ENCODE measurements around the gene MSI2.
A peak's percentile ranks its signal among the peaks of the same experiment; 100 is the strongest.

Gene MSI2

GRCh38 chr17:57588086-57588485 lies 331.8 kb downstream of the MSI2 start:
- Histone ChIP-seq H3K9me3 (ENCODE audit: severe bottlenecking) (no peaks in the 10 kb centered on the region), H3K27me3 (ENCODE audit: insufficient read depth, low read depth, severe bottlenecking) (no peaks in the 10 kb centered on the region), H3K27ac (peak overlapping the region; percentile 56), H3K36me3 (peaks cover 35% of the 10 kb centered on the region), H3K4me3 (ENCODE audit: low read depth, low read length) (no peak overlapping the region)
- TF ChIP-seq CTCF (IDR thresholded peaks at IDR 0.05; ENCODE audit: low read depth, low read length) = no peak
- DNase-seq = no peak

GRCh38 chr17:57589151-57590034 lies 333.1 kb downstream of the MSI2 start:
- DNase-seq = no peak
- H3K9me3 ChIP-seq (ENCODE audit: severe bottlenecking) = no peaks in the 10 kb centered on the region
- no peak overlapping the region; the same call in 1 of the 2 replicates for H3K27ac ChIP-seq
- no peaks in the 10 kb centered on the region for H3K27me3 ChIP-seq (ENCODE audit: insufficient read depth, low read depth, severe bottlenecking)
- TF ChIP-seq CTCF (IDR thresholded peaks at IDR 0.05; ENCODE audit: low read depth, low read length) = no peak
- H3K36me3 ChIP-seq = peaks cover 26% of the 10 kb centered on the region
- no peak overlapping the region for H3K4me3 ChIP-seq (ENCODE audit: low read depth, low read length)

- Histone ChIP-seq H3K36me3 (peaks cover 45% of the 10 kb centered on the region), H3K27ac (peak overlapping the region; percentile 92), H3K27me3 (ENCODE audit: insufficient read depth, low read depth, severe bottlenecking) (no peaks in the 10 kb centered on the region), H3K4me3 (ENCODE audit: low read depth, low read length) (peak overlapping the region; percentile 2; the same call in 1 of the 2 replicates), H3K9me3 (ENCODE audit: severe bottlenecking) (peaks cover 3% of the 10 kb centered on the region)
- DNase-seq = peak; percentile 95
- TF ChIP-seq CTCF (IDR thresholded peaks at IDR 0.05; ENCODE audit: low read depth, low read length) = no peak
These were observed 337.6 kb downstream of the MSI2 start for GRCh38 chr17:57593739-57594462.

GRCh38 chr17:57594767-57595166 lies 338.4 kb downstream of the MSI2 start:
- no peak for TF ChIP-seq CTCF (IDR thresholded peaks at IDR 0.05; ENCODE audit: low read depth, low read length)

GRCh38 chr17:57595426-57595825 lies 339.1 kb downstream of the MSI2 start:
- H3K9me3 ChIP-seq (ENCODE audit: severe bottlenecking) = peaks cover 3% of the 10 kb centered on the region
- no peak for TF ChIP-seq CTCF (IDR thresholded peaks at IDR 0.05; ENCODE audit: low read depth, low read length)
- H3K4me3 ChIP-seq (ENCODE audit: low read depth, low read length) = no peak overlapping the region
- no peaks in the 10 kb centered on the region for H3K27me3 ChIP-seq (ENCODE audit: insufficient read depth, low read depth, severe bottlenecking)
- H3K36me3 ChIP-seq = peaks cover 52% of the 10 kb centered on the region
- DNase-seq = no peak
- peak overlapping the region; percentile 92 for H3K27ac ChIP-seq

More at GRCh38 chr17:57594767-57595166, 338.4 kb downstream of the MSI2 start:
- H3K36me3 ChIP-seq = peaks cover 45% of the 10 kb centered on the region
- no peaks in the 10 kb centered on the region for H3K27me3 ChIP-seq (ENCODE audit: insufficient read depth, low read depth, severe bottlenecking)
- peak overlapping the region; percentile 92 for H3K27ac ChIP-seq
- peak overlapping the region; percentile 2 for H3K4me3 ChIP-seq (ENCODE audit: low read depth, low read length)
- DNase-seq = no peak
- H3K9me3 ChIP-seq (ENCODE audit: severe bottlenecking) = peaks cover 3% of the 10 kb centered on the region
